HG02852 (cell line): Measurements from ENCODE around the gene AKR1C8.
"Not testable (repeated sequence)": the region's sequence is repeated elsewhere in the genome, so short reads cannot be mapped to it uniquely, and the experiment has no call there.

Source experiments
- ATAC-seq: cut with Tn5 transposase; IDR thresholded peaks from one replicate; pipeline ENCODE4 v1.9.1; 2021; ENCODE audit warnings: mild to moderate bottlenecking, moderate library complexity; ENCODE audit not compliant: unreplicated experiment

AKR1C8 gene

DNA sequence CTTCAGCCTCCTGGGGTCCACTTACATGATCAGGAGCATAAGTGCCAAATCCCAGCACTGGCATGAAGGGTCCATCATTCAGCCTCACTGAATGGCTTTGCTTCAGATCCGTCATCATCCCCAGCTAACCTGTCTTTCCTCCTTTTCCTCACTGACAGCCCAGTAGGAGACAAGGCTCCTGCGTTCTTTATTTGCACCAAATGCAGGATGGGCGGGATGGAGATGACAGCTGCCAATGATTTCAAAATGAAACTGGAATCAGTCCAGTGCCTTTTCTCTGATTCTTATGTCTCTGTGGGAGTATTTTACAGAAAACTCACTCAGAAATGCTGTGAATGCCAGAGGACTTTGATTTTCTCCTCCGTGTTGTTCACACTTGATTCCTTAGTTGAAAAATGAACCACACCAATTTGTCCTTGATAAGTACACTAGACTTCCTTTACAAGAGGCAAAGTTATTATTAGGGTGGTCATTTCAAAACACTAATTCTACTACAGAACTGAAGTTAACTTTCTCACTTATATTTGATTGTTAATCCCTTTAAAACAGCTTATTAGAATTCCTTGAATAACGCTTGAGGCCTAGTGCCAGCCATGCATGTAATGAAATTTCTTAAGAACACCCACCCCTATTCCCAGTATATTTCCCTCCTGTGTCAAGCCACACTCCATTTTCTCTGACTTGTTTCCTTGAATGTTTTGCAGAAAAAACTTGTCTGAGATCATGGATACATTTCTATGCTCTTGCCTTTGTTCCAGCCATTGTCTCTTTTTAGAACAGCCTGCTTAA, at the start of gene AKR1C8:
Gene AKR1C8, minus strand, starts transcription at position 164 of the 789 bp plus-strand sequence. Its CDS starts 46 bp downstream, at position 118.
- ATAC-seq, result no peak

DNA sequence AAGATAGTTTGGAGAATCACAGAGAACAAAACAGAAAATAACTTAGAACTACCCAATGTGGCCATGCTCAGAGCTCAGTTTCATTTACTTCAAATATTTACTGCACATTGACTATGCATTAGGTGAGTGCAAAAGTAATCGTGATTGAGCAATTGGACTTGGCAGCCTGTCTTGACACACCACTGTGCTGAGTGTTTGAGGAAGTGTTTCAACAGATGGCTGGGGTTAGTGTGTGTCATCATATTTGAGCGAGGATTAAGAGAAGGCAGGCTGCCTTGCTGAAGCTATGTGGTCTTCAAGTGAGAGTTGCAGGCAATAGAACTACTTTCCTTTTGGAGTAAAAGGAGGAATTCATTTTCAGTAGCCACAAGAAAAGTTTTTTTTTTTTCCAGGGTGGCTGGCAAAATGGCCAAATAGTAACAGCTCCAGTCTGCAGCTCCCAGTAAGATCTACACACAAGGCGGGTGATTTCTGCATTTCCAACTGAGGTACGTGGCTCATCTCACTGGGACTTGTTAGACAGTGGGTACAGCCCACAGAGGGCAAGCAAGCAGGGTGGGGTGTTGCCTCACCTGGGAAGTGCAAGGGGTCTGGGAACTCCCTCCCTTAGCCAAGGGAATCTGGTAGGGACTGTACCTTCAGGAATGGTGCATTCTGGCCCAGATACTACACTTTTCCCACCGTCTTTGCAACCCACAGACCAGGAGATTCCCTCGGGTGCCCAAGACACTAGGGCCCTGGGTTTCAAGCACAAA, 49.3 kb upstream of the AKR1C8 start:
- no peak for ATAC-seq

DNA sequence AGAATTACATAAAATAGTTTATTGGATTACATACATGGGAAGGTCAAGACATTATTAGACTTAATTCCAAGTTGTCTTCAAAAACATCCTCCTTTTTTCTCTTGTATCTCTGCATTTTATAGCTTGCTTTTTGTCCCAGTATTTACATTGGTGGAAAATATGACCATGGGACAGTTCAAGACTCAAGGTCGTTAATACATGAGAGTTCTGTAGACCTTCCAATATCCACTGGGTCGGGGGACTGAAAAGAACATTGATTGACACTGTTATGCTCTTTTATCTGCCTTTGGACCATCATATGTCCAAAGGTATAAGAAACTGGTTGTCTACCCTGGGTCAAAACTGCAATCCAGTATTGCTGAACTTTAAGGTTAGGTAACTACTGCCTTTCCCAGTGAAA, 48.4 kb upstream of the AKR1C8 start:
- no peak for ATAC-seq

DNA sequence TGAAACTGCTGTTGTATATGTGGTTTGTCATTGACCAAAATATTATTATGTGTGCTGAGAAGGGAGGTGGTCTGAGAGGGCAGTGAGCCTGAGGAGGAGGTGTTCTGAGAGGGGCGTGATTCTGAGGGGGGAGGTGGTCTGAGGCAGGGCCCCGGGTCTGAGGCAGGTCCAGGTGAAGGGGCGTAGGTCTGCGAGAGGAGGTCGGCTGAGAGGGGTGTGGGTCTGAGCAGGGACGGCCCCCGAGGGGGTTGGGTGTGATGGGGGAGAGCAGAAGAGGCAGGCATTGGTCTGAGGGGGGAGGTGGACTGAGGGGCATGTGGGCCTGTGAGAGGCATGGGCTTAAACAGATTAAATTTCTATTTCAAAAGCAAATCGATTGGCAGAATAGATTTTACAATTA, 44.1 kb upstream of the AKR1C8 start:
- ATAC-seq, result no peak

DNA sequence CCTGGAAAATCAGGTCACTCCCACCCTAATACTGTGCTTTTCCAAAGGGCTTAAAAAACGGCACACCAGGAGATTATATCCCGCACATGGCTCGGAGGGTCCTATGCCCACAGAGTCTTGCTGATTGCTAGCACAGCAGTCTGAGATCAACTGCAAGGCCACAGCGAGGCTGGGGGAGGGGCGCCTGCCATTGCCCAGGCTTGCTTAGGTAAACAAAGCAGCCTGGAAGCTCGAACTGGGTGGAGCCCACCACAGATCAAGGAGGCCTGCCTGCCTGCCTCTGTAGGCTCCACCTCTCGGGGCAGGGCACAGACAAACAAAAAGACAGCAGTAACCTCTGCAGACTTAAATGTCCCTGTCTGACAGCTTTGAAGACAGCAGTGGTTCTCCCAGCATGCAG, 38.0 kb upstream of the AKR1C8 start:
- not testable (repeated sequence) for ATAC-seq

DNA sequence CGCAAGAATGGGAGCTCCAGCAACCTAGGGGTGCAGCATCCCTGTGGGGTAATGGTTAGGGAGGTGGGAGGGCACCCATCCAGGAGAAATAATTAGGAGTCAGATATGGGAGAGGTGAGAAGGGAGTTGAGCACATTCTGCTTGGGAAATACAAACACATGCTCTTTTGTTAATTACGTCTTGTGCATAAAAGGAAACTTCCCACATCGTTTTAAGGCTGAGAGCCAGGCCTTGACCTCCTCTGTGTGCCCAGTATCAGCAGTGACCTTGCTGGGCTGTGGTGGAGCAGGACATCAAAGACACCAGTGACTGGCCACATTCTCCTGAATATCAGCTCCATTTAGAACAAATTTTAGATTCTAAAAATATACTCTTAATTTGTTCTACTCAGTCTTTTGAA, 34.3 kb upstream of the AKR1C8 start:
- ATAC-seq, result no peak

DNA sequence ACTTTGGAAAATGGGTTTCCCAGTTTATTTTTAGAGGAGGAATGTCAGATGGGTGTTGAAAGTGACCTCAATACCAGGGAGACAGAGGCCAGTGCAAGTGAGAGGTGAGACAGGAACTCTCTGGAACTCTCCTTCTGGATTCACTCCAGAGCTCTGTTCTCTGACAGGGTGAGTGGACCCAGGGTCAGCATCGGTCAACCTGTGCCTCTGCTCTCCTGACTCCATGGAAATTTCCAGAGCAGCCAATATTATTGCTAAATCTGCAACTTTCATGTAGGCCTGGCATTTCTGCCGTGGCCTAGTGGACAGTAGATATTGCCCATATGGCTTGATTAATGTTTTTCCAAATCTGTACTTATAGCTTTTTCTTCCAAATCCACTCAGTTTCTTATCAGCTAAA, 31.9 kb upstream of the AKR1C8 start:
- ATAC-seq, result no peak

DNA sequence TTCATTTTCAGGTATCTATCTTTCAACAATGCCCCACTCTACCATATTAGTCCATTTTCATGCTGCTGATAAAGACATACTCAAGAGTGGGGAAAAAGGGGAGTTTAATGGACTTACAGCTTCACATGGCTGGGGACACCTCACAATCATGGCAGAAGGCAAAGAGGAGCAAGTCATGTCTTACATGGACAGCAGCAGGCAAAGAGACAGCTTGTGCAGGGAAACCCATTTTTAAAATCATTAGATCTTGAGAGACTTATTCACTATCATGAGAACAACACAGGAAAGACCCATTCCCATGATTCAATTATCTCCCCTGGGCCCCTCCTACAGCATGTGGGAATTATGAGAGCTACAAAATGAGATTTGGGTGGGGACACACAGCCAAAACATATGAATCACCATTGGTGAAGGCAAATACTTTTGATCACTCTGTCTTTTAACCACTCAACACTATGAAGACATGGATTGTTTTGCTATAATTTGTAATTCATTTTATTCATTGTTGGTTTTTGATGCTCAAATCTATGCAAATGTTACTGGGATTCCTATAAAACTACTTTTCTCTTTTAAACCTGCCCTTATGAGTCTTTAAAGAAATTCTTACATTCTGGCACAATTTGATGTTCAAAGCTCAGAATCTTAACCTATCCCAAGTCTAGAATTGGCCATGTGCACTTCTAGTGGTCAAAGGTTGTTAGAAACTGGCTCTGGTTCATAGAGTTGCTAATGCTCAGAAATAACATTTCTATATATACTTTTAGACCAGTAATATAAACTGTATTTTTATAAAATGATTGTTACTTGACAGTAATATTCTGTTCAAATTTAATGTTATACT, 27.0 kb upstream of the AKR1C8 start:
- ATAC-seq, result no peak

DNA sequence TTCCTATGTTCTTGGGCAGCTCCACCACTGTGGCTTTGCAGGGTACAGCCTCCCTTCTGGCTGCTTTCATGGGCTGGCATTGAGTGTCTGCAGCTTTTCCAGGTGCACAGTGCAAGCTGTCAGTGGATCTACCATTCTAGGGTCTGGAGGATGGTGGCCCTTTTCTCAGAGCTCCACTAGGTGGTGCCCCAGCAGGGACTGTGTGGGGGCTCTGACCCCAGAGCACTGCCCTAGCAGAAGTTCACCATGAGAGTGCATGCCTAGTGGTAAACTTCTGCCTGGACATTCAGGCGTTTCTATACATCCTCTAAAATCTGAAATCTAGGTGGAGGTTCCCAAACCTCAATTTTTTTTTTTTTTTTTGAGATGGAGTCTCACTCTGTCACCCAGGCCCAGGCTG, 25.3 kb upstream of the AKR1C8 start:
- ATAC-seq, result not testable (repeated sequence)

DNA sequence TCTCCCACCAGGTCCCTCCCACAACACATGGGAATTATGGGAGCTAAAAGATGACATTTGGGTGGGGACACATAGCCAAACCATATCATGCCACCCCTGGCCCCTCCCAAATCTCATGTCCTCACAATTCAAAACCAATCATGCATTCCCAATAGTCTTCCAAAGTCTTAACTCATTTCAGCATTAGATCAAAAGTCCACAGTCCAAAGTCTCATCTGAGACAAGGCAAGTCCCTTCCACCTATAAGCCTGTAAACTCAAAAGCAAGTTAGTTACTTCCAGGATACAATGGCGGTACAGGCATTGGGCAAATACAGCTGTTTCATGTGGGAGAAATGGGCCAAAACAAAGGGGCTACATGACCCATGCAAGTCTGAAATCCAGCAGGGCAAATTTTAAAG, 24.8 kb upstream of the AKR1C8 start:
- ATAC-seq, result not testable (repeated sequence)

DNA sequence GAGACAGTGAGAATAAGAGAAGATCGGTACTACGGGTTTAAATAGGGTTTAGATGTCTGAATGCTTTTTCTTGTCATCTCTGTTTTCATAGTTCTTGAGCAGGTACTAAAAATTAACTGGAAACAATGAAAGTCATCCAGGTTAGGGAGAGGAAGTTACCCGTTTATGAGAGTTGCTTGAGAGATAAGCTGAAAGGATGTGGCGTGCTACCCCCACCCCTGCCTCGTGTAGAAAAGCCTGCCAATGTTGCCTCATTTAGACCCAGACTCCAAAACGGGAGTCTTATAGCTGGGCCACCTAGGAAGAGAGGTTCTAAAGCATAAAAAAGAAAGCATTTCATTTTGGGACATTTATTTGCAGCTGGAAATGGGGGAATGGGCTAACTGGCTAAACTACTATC, 21.8 kb upstream of the AKR1C8 start:
- ATAC-seq, result no peak

DNA sequence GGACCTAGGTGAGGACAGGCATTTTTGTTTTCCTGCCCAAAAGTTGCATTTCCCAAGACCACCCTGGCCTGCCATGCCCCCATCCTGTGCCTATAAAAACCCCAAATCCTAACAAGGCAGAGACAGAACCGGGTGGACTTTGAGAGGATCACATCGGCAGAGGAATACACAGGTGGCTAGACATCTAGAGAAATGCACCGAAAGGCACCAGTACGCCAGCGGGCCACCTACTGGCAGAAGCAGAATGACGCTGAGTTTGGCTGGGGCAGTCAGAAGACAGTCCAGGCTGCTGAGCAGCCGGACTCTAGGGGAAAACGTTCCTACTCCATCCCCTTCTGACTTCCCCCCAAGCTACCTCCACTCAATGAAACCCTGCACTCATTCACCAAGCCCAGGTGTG, 14.4 kb upstream of the AKR1C8 start:
- no peak for ATAC-seq

DNA sequence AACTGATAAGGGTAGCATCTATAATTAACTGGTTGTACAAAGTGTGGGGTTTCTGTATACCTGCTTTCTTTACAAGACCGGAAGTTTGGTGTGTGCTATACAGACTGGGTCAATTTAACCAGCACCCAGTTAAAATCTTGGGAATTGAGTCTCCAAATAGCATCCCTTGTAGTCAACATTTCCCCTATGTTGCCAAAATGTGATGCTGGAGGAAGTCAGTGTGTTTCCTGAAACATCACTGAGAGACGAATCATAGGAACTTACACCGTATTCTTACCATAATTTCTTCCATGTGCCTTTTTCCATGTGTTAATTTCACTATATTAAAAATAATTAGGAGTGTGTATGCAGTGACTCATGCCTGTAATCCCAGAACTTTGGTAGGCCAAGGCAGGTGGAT, 13.4 kb upstream of the AKR1C8 start:
- no peak for ATAC-seq

DNA sequence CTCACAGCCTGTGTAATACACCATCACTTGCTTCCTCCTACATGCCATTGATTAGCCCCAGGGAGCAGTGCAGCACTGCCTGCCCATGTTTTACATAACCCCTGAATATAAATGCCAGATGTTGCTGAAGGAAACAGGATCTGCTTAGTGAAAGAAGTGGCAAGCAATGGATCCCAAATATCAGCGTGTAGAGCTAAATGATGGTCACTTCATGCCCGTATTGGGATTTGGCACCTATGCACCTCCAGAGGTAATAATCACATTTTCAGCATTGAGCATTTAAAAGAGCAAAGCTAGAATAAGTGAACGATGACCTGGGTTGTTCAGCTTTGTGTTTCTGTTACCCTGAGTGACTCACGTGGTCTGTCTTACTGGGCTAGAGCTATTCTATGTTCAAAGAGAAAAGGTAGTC, 11.8 kb upstream of the AKR1C8 start, which contains the start of gene AKR1C4:
Gene AKR1C4, plus strand, starts transcription at position 136 of the 412 bp plus-strand sequence. Its CDS starts 31 bp downstream, at position 167.
- ATAC-seq, result no peak

DNA sequence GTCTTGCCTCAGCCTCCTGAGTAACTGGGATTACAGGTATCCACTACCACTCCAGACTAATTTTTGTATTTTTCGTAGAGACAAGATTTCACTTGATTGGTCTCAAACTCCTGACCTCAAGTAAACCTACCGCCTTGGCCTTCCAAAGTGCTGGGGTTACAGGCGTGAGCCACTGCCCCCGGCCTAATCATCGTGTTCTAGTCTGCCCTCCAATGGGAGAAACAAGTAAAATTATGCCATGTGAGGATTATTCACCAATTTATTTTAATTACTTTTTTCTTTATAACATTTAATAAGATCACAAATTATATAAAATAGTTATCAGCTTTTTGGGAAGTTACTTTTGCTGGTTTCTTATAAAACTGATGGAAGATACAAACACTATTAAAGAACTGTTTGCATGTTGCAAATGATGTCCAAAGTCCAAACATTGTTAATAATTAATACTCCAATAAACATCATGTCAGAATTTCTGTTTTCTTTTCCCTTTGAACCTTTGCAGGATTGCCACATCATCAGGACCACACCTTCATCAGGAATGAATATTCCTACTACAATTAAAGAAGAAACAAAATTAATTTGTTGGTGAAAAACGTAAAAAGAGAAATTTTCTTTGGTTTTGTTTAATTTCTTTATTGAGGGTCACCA, 10.9 kb upstream of the AKR1C8 start:
- no peak for ATAC-seq

DNA sequence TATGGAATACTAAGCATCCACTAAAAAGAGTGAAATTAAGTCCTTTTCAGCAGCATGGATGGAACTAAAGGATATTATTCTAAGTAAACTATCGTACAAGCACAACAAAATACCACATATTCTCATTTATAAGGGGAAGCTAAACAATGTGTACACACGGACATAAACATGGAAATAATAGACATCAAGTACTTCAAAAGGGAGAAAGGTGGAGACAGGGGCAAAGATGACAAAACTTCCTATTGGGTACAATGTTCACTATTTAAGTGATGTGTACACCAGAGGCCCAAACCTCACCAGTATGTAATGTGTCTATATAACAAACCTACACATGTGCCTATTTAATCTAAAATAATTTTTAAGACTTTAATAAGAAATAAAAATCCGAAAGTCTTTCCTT, 9.5 kb upstream of the AKR1C8 start:
- no peak for ATAC-seq

DNA sequence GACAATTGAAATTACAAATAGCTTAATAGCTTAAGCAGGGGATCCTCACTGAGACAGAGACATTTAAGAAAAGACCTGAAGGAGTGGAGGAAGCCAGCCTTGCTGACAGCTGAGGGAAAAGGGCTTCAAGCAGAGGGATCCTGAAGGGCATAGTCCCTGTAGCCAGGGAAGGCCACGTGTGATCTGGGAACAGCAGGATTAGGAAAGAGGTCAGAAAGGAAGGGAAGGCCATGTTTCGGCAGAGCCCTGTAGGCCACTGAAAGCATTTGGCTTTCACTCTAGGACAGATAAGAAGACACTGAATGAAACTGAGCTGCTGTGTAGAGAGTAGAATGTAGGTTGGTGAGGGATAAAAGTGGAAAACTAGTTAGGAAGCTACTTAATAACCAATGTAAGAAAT, 3.4 kb upstream of the AKR1C8 start:
- ATAC-seq, result no peak

DNA sequence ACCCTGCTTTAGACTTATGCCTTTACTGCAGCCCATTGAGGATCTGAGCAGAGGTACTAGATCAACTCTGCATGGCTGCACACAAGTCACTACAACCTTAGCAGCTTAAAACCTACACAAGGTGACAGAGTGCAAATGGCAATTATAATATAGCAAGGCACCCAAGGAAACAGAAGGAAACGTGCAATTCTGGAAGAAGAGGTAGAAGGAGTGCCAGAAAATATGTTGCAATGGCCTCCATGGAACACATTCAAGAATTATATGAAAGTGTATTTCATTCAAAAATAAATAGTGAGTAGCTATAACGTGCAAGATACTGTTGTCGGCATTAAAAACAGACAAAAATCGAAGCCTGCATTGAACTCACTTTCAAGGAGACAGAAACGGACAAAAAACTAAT, 2.9 kb upstream of the AKR1C8 start:
- ATAC-seq, result no peak

DNA sequence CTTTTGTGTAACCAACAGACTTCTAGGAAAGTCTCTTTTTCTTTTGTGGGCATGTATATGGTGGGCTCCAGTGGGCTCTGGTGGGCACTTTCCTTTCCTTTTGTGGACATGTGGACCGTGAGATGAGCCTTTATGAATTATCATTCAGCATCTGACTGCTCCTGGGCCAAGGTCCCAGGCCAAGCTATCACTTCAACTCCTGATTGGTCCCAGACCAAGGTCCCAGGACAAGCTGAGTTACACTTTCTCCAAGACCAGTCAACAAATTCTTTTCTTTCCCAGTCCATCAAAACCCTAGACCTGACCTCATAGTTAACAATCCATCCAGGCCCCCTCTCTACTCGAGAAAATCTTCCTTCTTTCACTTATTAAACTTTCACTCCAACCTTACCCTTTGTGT, 1.0 kb downstream of the AKR1C8 start:
- ATAC-seq, result no peak

DNA sequence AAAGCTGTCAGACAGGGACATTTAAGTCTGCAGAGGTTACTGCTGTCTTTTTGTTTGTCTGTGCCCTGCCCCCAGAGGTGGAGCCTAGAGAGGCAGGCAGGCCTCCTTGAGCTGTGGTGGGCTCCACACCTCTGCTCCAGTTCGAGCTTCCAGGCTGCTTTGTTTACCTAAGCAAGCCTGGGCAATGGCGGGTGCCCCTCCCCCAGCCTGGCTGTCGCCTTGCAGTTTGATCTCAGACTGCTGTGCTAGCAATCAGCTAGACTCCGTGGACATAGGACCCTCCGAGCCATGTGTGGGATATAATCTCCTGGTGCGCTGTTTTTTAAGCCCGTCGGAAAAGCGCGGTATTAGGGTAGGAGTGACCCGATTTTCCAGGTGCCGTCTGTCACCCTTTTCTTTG, 4.4 kb downstream of the AKR1C8 start:
- ATAC-seq, result not testable (repeated sequence)

DNA sequence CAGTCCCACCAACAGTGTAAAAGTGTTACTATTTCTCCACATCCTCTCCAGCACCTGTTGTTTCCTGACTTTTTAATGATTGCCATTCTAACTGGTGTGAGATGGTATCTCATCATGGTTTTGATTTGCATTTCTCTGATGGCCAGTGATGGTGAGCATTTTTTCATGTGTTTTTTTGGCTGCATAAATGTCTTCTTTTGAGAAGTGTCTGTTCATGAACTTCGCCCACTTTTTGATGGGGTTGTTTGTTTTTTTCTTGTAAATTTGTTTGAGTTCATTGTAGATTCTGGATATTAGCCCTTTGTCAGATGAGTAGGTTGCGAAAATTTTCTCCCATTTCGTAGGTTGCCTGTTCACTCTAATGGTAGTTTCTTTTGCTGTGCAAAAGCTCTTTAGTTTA, 9.4 kb downstream of the AKR1C8 start:
- ATAC-seq, result not testable (repeated sequence)
